Omental fat pad (tissue), 4 donors: ENCODE results near the gene C1orf174. TPM values are rescaled to one million over a fixed set of nuclear protein-coding genes. Genes with fewer than 3 reads are reported as not detected.

Experiments used
- ATAC-seq: fragments of 150-250 bp; one replicate; pipeline ENCODE4 v1.9.1; 2016; ENCODE audit warnings: mild to moderate bottlenecking, moderate library complexity; ENCODE audit not compliant: low FRiP score
- DNase-seq: peaks from one replicate; pipeline ENCODE4 v3.0.0-alpha.2; 2019; ENCODE audit warnings: low spot score
- total RNA-seq, 4 donors: library from RNA; depleted of rRNA; stranded (reverse); fragments of >200 nt; gene quantifications; one replicate each; pipeline ENCODE4 v1.1.0, GENCODE V29; 2016
- TF ChIP-seq, protein P1 (sequence below), 3 donors: fragments of 450-650 bp; IDR thresholded peaks; one replicate each; pipeline ENCODE4 v1.5.1; 2016 to 2017; ENCODE audit warnings: antibody characterized with exemption in 3 of 3, mild to moderate bottlenecking in 3 of 3, moderate library complexity in 2 of 3

C1orf174 gene
- total RNA-seq, 4 donors from 2014 or later = 14.2 to 20.6 (median 19.0) TPM

DNA sequence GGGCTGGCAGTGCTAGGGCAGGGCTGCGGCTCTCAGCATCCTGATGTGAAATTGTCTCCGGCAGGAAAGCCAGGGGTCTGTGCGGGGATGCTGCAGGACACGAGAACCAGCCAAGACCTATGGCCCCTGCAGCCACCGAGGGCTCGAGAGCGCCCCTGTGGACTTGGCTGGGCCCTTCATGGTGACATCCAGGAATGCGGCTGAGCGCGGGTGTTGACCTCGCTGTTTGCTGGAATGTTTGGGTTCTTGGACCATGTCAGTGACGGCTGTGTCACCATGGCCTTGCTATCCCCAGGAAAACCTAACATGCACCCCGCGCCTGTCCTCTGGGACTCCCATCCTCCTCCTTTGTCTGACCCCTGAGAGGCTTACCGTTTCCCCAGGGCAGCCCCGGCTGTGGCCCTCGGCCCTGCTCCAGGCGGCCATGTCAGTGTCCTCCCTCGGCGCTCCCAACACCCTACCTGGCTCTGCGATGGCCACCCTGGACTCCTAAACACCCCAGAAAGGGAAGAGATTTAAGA lies 14.3 kb upstream of the C1orf174 start:
- DNase-seq (no peak), ATAC-seq (no peak)
- TF ChIP-seq, protein P1, sequence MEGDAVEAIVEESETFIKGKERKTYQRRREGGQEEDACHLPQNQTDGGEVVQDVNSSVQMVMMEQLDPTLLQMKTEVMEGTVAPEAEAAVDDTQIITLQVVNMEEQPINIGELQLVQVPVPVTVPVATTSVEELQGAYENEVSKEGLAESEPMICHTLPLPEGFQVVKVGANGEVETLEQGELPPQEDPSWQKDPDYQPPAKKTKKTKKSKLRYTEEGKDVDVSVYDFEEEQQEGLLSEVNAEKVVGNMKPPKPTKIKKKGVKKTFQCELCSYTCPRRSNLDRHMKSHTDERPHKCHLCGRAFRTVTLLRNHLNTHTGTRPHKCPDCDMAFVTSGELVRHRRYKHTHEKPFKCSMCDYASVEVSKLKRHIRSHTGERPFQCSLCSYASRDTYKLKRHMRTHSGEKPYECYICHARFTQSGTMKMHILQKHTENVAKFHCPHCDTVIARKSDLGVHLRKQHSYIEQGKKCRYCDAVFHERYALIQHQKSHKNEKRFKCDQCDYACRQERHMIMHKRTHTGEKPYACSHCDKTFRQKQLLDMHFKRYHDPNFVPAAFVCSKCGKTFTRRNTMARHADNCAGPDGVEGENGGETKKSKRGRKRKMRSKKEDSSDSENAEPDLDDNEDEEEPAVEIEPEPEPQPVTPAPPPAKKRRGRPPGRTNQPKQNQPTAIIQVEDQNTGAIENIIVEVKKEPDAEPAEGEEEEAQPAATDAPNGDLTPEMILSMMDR (IDR thresholded peaks at IDR 0.05) = no peak

DNA sequence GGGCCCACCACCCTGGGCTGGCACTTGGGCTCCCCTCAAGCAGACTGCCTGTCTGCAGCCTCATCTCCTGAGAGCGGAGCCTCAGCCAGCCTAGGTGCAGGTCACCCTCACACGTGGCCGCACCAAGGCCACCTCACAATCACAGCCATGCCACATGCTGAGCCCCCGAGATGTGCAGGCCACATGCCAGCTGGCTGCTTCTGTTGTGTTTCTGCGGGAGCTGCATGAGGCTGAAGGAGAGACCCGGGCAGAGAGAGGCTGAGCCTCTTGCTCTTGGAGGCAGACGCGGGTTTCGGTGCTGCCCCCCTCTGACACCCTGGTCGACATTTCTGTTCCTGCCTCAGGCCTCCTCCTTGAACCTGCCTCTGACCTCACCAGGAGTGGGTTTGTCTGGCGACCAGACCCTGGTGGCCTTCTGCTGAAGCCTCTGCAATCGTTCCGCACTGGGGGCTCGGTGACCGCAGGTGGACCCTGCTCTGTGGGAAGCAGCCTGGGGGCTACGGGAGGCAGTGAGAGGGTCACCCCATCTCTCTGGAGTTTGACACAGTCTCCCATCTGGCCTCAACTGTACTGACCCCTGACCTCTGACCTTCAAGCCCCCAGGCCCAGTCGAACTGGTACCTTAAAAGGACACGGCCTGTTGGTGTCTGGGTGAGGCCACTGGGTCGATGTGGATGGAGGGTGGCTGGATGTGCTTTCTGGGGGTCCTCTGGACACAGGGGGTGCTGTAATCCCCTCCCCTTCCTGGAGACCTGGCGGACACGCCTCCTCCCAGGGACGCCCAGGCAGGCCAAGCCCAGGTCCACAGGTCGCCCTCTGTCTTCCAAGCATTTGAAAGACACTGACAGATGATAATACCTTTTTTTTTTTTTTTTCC lies 13.0 kb upstream of the C1orf174 start:
- ATAC-seq = no peak
- TF ChIP-seq, protein P1 (IDR thresholded peaks at IDR 0.05) = no peak
- DNase-seq = no peak

DNA sequence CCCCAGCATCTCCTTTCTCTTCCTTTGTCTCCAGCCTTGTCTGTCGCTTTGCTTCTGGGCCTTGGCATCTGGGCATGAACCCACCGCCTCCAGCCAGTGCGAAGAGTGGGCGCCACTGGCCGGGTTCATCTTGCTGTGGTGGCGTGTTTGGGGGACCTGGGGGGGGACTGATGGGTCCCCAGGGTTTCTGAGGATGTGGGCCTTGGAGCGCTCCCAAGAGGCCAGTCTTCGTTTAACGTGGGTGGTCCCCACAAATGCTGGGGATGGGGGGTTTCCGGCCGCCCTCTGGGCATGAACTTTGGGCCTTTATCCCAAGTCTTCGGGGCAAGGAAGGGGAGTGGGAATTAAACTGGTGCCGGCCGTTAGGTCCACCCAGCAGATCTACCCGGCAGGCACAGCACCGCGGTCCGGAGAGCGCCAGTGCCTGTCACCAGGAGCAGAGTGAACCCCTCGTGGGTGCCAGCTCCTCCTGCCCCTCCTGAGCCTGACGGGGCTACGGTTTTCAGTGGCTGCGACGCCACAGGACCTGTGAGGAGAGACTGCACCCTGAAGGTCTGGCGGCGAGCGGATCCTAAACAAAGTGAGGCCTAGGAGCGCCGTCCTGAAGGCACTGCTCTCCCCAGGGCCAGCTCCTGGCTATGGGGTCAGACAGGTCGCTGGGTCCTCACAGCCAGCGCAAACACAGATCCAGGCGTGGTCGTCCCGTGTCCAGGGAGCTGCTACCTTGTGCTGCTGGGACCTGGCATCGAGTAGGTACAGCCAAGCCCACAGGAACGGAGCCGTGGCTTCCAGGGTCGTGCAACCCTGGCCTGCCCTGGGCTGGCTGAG lies 12.1 kb upstream of the C1orf174 start:
- TF ChIP-seq, protein P1 (IDR thresholded peaks at IDR 0.05) = no peak
- no peak for ATAC-seq

DNA sequence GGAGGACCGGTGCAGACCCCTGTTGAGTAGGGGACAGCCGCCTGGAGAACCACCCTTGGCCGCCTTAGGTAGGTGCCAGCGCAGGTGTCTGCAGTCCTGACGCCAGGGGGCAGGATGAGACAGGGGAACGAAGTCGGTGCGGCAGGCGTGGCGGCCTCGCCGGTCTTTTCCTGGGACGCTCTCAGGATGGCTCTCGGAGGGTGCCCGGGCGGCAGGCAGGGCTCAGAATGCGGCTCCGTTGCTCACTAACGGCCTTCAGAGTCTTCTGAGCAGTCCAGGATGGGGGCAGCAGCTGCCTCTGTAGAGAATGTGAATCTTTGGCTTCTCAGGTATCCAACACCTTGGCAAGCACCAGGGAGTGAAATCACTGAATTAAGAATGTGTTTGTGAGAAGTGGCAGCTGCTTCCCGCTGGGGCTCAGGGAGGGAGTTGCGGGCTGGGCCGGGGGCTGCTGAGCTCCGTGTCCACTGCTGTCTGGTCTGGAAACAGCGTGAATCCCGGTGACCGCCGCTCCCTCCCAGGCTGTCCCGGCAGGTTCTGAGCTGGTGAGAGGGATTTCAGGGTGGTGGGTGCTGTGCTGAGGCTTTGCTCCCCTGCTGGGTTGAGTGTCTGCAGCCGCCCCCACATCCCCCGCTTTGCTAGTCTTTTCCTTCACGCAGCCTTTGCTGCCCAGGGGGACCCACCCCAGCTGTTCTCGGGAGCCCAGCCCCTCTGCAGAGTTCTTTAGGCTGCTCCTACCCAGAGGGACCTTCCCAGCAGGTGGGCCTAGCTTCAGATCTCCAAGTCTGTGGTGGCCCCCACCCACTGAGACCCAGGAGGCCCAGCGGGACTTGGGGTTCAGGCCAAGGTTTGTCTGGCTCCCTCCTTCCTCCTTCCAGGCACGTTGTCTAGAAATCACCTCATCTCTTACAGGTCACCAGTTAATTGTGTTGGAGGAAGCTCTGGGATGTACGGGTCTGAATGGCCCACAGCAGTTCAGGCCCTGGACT lies 11.1 kb upstream of the C1orf174 start:
- ATAC-seq (peak; percentile 44), DNase-seq (no peak)

More for the DNA sequence above, 12.1 kb upstream of the C1orf174 start:
- no peak for DNase-seq

DNA sequence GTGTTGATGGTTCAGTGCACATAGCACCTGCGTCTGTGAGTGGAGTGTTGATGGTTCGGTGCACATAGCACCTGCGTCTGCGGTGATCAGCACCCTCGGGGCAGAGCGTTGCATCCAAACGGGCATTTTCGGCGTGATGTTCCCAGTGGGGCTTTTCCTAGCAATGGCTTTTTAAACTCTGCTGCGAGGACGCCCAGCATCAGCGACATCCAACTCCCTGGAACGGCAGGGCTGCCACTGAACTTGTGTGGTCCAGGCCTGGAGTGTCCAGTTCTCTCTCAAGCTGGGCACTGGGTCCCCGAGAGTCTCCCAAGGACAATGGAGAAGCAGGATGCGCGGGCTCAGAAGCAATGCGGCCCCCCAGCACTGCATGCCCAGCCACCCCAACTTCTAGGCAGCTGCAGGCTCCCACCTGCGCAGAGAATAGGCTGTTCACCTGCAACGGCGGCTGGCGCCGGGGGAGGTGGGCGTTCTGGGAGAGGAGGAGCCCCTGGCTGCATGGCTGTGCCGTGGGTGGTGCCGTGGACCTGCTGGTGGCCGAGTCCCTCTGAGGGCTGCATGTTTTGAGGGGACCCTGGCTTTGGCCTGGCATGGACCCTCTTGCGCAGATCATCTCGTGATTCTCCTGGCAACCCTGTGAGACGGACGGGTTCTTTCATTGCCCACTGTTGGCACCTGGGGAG lies 10.1 kb upstream of the C1orf174 start:
- ATAC-seq = no peak
- TF ChIP-seq, protein P1 (IDR thresholded peaks at IDR 0.05) = no peak
- no peak for DNase-seq

More for the DNA sequence above, 11.1 kb upstream of the C1orf174 start:
- TF ChIP-seq, protein P1 (IDR thresholded peaks at IDR 0.05) = no peak
